AG08396 (cell line): Measurements from ENCODE around the gene ATF5.

ENCODE experiments used
- DNase-seq: peaks from one replicate; pipeline ENCODE4 v3.0.0; 2012; ENCODE audit warnings: low spot score, mixed read lengths

Gene ATF5

DNA sequence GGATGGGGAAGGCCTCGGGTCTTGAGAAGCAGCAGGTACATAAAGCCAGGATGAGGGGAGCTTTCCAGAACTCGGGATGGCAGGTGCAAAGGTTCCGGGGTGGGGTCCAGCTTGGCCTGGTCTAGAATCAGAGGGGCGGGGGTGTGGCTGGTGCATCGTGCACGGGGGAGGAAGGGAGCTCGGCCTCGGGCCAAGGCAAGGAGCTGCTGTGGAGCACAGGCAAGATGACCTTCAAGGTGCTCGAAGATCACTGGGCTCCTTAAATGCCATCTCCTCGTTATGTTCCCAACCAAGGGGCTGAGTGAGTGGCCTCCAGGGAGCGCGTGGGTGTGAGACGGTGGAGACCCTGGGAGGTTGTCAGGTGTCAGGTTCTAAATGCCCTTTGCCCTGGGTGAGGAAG is 48.1 kb downstream of the ATF5 start:
- no peak for DNase-seq

GRCh38 chr19:49977881-49978280 is 48.9 kb downstream of the ATF5 start:
- no peak for DNase-seq

GRCh38 chr19:49978324-49978723 is 49.3 kb downstream of the ATF5 start:
- no peak for DNase-seq

GRCh38 chr19:49981603-49982593 is 52.9 kb downstream of the ATF5 start:
- DNase-seq, result no peak
